ENCODE data around the gene COTL1.
"Not testable (repeated sequence)": the region's sequence is repeated elsewhere in the genome, so short reads cannot be mapped to it uniquely, and the experiment has no call there.

COTL1 gene

GRCh38 chr16:84559311-84559932 is 58.5 kb downstream of the COTL1 start:
- H3K4me1 ChIP-seq (ENCODE audit: control insufficient read depth in 1 of 2, insufficient read depth in 1 of 2, low read depth in 1 of 2, low read length in 1 of 2), result peaks cover 6 to 8% of the 10 kb centered on the region in 2 experiments
- no peak overlapping the region for H3K4me3 ChIP-seq (ENCODE audit: low read depth in 1 of 2, low read length in 1 of 2)
- peaks cover 31% of the 10 kb centered on the region for H3K36me3 ChIP-seq
- no peaks in the 10 kb centered on the region for H3K27me3 ChIP-seq
- TF ChIP-seq, protein P1, sequence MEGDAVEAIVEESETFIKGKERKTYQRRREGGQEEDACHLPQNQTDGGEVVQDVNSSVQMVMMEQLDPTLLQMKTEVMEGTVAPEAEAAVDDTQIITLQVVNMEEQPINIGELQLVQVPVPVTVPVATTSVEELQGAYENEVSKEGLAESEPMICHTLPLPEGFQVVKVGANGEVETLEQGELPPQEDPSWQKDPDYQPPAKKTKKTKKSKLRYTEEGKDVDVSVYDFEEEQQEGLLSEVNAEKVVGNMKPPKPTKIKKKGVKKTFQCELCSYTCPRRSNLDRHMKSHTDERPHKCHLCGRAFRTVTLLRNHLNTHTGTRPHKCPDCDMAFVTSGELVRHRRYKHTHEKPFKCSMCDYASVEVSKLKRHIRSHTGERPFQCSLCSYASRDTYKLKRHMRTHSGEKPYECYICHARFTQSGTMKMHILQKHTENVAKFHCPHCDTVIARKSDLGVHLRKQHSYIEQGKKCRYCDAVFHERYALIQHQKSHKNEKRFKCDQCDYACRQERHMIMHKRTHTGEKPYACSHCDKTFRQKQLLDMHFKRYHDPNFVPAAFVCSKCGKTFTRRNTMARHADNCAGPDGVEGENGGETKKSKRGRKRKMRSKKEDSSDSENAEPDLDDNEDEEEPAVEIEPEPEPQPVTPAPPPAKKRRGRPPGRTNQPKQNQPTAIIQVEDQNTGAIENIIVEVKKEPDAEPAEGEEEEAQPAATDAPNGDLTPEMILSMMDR (IDR thresholded peaks at IDR 0.05), result no peak
- H3K9me3 ChIP-seq, result no peaks in the 10 kb centered on the region
- no peak overlapping the region for H3K27ac ChIP-seq

- not testable (repeated sequence) for H3K4me3 ChIP-seq (ENCODE audit: low read depth in 1 of 2, low read length in 1 of 2); H3K27me3 ChIP-seq; H3K27ac ChIP-seq; H3K9me3 ChIP-seq
- peaks cover 10 to 11% of the 10 kb centered on the region in 2 experiments for H3K4me1 ChIP-seq (ENCODE audit: control insufficient read depth in 1 of 2, insufficient read depth in 1 of 2, low read depth in 1 of 2, low read length in 1 of 2)
- H3K36me3 ChIP-seq, result peaks cover 26% of the 10 kb centered on the region
These were observed 59.0 kb downstream of the COTL1 start for GRCh38 chr16:84558850-84559249.

- H3K4me3 ChIP-seq (ENCODE audit: low read depth in 1 of 2, low read length in 1 of 2), result no peak overlapping the region
These were observed 60.4 kb downstream of the COTL1 start for GRCh38 chr16:84557504-84557903.

DNA sequence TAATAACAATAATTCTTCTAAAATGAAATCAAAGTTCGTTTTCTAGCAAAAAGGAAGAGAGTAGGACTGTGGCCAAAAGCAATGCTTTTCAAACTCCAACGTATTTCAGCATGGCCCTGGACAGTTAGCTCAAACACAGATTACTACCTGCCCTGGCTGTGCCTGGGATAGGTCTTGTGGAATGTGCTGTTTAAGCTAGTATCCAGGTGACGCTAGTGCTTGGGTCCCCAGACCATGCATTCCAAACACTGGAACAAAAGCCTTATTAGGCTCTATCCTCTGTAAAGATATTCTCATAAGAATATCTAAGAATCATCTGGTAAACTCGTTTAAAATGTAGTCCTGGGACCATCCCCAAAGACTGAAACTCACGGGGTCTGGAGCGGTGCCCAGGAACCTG is 60.8 kb downstream of the COTL1 start:
- Histone ChIP-seq H3K27ac (no peak overlapping the region), H3K9me3 (no peaks in the 10 kb centered on the region), H3K4me1 (ENCODE audit: control insufficient read depth in 1 of 2, insufficient read depth in 1 of 2, low read depth in 1 of 2, low read length in 1 of 2) (peaks cover 20 to 21% of the 10 kb centered on the region in 2 experiments)

More at GRCh38 chr16:84557504-84557903, 60.4 kb downstream of the COTL1 start:
- peaks cover 14% of the 10 kb centered on the region for H3K36me3 ChIP-seq
- TF ChIP-seq, protein P1 (IDR thresholded peaks at IDR 0.05), result no peak
- no peak overlapping the region for H3K27ac ChIP-seq
- H3K4me1 ChIP-seq (ENCODE audit: control insufficient read depth in 1 of 2, insufficient read depth in 1 of 2, low read depth in 1 of 2, low read length in 1 of 2), result peaks cover 20 to 21% of the 10 kb centered on the region in 2 experiments
- H3K9me3 ChIP-seq, result no peaks in the 10 kb centered on the region
- H3K27me3 ChIP-seq, result no peaks in the 10 kb centered on the region

DNA sequence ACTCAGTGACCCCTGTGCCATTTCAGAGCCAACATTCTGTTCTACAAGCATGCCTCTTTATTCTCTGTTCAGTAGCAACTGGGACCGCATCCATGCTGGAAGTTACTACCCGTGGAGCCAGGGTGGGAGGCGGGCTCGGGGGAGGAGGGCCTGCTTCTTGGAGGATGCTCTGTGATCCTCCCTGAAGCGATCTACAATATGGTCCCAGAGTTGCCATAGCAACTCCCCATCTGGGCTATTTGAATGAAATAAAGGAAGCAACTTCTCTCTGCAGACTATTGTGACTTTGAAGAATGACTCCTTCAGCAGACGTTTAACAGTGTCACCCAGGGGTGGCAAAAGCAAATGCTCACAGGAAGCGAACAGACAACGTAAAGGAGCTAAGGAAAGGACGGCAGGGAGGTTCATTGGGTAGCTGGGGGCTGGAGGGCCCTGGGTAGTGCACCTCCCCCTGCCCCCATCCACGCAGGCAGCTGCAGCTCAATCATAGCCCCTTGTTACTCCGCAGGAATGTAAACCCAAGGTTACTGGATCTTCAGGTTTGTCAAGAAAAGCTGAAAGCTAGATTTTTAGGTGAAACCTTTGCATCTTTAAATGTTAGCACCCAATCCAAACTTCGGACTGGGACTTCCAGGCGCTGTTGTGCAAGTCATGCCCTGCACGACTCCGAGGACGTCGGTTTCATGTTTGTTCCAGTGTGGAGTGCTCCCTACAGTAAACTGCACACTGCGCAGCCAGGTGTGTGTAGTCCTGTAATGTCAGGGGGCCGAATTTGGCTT is 62.3 kb downstream of the COTL1 start:
- TF ChIP-seq, protein P1 (IDR thresholded peaks at IDR 0.05), result no peak
- H3K9me3 ChIP-seq, result no peaks in the 10 kb centered on the region
- no peaks in the 10 kb centered on the region for H3K36me3 ChIP-seq
- H3K27ac ChIP-seq, result no peak overlapping the region
- no peaks in the 10 kb centered on the region for H3K27me3 ChIP-seq
- H3K4me1 ChIP-seq (ENCODE audit: control insufficient read depth in 1 of 2, insufficient read depth in 1 of 2, low read depth in 1 of 2, low read length in 1 of 2), result peaks cover 20% of the 10 kb centered on the region in 2 experiments
- no peak overlapping the region for H3K4me3 ChIP-seq (ENCODE audit: low read depth in 1 of 2, low read length in 1 of 2)

More for the DNA sequence above, 60.8 kb downstream of the COTL1 start:
- peaks cover 9% of the 10 kb centered on the region for H3K36me3 ChIP-seq
- TF ChIP-seq, protein P1 (IDR thresholded peaks at IDR 0.05), result no peak
- no peak overlapping the region for H3K4me3 ChIP-seq (ENCODE audit: low read depth in 1 of 2, low read length in 1 of 2)
- H3K27me3 ChIP-seq, result no peaks in the 10 kb centered on the region
